ENCODE data around the gene NLK.
"Not testable (repeated sequence)": the region's sequence is repeated elsewhere in the genome, so short reads cannot be mapped to it uniquely, and the experiment has no call there.

Gene NLK

DNA sequence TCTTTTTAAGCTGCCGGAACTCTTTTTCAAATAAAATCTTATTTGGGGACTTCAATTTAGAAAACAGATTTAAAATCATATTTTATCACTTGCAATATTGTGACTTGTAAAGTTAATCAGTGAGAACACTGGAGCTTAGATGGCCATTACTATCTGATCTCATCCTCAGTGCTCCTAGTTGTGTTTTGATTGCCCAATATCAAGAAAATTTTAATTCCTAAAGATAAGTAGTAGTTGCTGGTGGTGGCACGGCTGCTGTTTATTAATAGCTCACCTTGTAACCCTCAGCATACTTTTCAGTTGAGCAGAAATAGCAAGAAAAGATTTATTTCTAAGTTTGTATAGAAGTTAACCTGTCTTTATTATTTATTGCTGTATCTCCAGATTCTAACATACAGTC, 124.0 kb downstream of the NLK start:
- no peak for DNase-seq

DNA sequence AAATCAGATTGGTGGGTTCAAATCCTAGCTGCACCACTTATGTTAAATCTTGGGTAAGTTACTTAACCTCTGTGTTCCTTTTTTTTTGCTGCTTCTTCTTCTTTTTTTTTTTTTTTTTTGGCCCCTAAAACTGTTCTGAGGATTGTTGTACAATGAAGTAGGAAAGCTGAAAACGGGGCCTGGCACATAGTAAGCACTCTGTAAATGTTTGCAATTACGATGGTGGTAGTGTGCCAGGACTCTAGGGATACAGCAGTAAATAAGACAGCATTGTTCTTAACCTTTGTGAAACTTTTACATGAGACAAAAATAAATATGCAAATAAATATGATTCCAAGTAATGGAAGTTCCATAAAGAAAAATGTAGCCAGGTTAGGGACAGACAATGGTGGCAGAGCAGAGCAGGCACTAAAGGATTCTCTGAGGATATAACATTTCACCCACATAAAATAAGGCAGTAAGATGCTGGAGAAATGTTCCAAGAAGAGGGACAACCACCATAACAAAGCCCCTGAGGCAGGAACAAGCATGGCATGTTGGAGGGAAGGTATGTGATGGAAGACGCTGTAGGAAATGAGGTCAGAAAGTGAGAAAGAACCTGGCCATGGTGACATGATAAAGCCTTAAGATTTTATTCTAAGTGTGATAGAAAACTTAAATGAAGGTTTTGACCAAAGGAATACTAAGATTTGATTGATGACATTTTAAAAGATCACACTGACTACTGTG, 127.3 kb downstream of the NLK start:
- DNase-seq = no peak

DNA sequence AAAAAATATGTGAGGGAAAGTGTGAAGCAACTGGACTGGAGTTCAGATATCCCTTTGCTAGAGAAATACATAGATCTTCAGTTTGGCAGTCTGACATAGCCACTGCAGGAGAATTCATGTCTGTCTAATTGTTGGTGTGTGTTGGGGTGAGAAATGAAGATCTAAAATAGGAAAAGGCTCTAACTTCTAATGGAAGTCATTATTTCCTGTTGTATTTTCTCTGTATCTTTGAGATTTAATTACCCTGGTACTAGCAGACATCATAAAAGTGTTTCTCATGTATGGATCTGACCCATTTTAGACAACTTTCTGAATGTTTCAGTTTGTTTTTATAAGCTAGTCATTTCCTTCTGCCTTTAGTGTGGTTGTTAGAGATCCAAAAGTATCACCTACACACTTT, 128.3 kb downstream of the NLK start:
- DNase-seq = no peak

DNA sequence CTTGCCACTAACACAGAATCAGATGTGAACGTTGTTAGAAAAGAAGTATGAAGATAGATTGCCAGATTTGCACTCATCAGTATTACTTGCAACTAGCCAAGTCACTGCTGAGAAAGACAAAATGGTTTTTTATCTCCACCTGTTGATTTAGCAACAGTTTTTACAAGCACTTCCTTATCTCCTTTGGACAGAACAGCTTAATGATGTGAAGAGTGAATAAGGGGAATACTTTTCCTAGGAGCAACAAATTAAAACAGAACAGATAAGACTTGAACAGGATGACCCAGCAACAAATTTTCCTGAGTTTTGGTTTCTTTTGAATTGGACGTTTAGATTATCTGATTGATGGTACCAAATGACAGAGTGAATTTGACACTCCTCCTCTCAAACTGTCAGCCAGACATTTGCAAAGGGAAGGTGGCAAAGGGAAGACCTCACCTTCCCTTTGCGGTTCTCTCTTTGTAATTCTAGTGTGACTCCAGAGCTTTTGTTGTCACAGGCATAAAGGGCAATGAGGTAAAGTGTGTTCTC, 130.6 kb downstream of the NLK start:
- DNase-seq = no peak

DNA sequence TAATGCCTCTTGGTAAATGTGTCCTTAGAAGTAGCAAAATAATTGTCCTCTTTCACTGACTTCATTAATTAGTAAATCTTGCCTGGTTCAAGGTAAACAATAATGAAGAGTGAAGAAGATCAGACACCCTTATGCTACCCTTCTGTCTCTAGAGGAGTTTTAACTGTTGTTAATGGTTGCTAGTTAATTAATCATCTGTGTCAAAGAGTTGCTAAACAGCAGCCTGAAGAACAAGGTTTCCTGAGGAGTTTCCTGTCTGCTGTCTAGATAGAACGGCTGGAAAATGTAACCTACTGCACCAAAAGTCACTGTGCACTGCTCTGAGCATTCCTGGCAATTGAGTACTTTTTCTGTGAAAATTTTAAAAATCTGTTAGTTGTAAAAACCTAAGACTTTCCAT, 131.3 kb downstream of the NLK start:
- no peak for DNase-seq

DNA sequence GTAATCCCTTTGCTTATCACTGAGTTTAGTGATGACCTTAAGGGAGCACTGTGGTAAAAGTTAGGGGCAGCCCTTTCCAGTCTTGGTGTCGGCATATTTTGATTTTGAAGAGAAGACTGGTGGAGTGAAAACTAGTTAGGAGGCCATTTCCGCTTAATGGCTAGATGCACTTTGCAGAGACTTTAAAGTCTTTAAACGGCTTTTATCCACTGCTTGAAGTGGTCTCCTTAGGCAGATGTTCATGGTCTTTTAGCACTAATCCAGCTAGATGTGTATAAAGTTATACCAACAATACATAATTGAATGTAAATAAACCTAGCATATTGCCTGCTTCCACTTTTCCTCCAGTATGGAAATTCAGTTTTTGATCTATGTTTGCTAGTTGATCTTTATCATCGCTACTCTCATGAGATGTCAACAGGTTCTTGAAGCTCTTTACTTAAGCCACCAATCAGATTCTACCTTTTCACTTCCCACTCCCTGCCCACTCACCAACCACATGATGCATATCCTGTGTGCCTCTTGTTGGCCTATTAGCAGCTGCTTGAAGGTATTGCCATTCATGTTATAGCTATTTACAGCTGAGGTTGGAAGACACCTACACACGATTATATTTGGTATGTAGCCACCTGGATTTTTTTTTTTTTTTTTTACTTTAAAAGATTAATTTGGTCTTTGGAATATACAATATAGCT, 132.0 kb downstream of the NLK start:
- no peak for DNase-seq

DNA sequence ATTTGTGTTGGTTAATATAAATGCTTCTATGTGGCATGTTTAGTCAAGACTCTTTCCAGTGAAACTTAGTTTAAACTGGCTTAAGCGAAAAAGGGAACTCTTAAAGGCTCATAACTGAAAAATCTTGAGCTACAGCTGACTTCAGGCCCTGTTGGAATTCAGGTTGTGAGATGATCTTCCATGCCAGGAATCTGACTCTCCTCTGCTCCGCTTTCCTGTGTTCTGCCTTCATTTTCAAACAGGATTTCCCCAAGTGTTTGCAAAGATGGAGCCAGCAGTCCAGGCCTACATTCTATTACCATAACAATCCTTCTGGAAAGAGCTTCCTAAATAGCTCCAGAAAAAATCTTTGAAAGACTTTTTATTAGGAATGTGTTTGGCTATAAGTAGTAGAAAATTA, 134.9 kb downstream of the NLK start:
- no peak for DNase-seq

DNA sequence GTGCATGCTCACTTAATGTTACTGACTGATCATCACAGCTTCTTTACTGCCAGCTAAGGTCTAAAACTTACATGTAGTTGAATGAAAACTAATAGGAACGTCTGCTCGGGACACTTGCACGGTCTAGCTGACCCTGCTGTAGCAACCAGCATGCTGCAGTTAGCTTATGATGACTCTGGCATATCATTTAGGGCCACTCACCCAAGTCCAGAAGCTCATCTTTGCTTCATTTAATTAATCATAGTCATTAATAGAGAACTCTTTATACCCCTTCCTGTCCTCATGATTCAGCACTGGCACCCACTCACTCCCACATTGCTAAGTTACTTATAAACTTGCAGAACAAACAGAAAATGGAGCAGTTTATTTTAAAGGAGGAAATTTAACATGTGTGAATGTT, 136.3 kb downstream of the NLK start:
- DNase-seq = peak; percentile 29

DNA sequence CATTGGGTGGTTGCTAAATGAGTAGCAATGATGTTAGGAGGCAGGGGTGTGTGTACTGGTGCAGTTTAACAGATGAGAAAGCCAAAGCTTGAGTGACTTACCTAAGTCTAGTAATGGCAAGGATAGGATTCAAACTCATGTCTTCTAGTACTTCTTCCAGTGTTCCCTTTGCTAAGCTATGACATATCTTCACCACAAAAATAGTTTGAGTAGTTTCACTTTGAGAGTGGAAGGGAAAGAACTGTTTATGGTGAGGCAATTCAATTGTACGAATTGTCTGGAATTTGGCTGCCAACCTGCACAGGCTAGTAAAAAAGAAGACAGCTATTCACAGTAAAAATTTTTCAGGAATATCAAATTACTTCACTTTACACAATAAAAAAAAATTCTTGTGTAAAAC, 138.0 kb downstream of the NLK start:
- DNase-seq = peak; percentile 49

DNA sequence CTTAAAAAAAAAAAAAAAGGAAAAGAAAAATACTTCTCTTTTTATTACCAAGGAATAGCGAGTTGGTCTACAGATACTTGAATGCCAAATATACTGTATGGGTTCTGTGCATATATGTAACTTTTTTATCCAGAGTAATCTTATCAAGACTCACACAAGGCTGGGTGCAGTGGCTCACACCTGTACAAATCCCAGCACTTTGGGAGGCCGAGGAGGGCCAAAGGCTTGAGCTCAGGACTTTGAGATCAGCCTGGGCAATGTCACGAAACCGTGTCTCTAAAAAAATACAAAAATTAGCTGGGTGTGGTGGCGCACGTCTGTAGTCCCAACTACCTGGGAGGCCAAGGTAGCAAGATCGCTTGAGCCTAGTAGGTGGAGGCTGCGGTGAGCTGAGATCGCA, 139.1 kb downstream of the NLK start:
- DNase-seq = no peak

DNA sequence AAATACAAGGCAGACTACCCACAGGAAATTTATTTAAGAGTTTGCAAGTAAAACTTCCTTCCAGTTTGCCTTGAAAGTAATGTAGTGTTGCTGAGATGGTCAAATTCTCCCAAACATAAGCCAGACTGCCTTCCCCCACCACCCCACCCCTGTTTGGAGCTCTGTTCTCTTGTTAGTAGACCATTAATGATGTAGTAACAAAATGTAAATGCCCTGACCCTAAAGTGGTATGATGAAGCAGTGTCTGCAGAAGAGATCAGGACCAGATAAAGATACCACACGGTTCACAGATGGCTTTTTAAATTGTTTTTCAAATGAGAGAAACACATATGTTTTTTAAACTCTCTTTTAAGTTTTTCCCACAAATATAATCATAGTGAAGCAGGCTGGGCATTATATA, 140.1 kb downstream of the NLK start:
- no peak for DNase-seq

DNA sequence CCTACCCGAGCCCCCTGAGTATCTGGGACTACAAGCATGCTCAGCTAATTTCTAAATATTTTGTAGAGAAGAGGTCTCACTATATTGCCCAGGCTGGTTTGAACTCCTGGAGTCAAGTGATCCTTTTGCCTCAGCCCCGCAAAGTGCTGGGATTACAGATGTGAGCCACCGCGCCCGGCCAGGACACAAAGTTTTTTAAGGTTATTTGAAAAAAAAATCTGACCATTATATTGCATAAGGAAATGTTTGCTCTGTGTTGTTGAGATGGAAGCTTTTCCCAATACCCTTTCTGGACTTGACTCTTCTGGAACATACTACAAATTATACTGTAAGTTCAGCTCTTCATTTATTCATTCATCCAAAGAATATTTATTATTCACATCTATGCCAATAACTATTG, 143.2 kb downstream of the NLK start:
- no peak for DNase-seq

DNA sequence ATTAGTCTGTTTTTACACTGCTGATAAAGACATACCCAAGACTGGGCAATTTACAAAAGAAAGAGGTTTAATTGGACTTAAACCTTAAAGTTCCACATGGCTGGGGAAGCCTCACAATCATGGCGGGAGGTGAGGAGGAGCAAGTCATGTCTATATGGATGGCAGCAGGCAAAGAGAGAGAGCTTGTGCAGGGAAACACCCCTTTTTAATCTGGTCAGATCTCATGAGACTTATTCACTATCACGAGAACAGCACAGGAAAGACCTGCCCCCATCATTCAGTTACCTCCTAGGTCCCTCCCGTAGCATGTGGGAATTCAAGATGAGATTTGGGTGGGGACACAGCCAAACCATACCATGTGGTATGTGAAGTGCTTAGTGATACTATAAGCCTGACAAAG, 144.0 kb downstream of the NLK start:
- DNase-seq = not testable (repeated sequence)

DNA sequence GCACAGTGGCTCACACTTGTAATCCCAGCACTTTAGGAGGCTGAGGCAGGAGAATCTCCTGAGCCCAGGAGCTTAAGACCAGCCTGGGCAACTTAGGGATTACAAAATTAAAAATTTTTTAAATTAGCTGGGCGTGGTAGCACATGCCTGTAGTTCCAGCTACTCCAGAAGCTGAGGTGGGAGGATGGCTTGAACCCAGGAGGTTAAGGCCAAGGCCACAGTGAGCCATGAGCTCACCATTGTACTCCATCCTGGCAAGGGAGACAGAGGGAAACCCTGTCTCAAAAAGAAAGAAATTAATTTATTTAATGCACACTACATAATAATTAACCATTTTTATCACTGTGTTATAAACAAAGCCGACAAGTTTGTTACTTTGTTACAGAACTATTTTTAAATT, 145.5 kb downstream of the NLK start:
- no peak for DNase-seq

DNA sequence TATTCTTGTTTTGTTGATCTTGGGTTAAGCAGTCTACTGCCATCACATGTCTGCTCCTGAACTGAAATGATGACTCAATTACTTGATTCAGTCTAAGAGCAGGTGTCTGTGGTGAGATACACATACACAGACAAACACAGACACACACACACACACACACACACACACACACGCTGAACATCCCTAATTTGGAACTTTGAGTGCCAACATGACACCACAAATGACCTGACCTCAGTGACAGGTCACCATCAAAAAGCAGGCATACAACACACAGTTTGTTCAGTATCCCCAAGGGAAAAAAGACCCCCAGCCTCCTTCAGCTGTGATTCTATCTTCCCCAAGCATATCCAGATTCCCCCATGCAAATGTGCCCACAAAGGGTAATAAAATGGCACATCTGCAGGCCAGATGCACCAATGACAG, 146.4 kb downstream of the NLK start:
- no peak for DNase-seq

DNA sequence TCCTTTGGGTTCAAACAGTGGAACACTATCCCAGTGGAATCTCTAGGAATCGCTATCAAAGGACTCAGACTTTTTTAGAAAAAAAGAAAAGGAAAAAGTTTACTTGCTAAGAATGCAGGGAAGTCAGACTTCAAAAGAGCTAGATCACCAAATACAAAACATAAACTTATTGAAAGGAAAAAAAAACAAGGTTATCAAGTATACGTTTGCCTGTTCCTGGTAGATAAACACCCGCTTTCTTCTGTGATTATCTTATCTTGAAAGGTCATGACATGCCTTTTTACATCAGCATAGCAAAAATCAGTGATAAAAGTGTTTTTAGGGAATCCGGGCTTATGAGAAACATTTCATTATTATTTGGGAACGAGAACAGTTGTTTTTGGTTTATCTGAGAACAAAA, 147.2 kb downstream of the NLK start:
- DNase-seq = no peak

DNA sequence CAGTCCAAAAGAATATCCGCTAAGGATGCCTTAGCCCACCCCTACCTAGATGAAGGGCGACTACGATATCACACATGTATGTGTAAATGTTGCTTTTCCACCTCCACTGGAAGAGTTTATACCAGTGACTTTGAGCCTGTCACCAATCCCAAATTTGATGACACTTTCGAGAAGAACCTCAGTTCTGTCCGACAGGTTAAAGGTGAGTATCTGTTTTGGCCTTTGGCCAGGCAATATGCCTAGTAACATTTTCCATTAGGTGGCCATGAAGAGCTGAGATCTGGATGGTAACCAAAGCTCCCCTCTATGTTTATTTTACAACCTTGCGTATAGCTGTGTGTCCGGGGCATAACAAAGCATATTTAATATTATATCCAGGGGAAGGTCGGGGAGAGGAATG, 148.5 kb downstream of the NLK start:
- no peak for DNase-seq

DNA sequence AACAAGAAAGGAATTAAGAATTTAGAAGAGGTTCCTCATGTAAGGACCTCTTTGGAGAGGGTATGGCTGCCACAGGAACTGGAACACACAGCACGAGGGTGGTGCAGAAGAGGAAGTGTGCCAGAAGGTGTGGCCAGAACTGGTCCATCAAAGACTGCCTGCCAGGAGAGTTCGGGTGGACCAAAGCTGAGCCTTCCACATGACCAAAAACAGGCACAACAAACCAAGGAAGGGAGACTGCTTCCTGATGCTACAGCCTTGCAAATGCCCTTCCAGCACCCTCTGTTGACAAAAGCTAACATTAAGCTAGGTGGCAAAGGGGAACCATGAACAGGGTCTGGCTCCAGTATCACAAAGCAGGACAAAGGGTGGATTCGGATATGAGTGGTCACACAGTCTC, 150.8 kb downstream of the NLK start:
- DNase-seq = peak; percentile 59

DNA sequence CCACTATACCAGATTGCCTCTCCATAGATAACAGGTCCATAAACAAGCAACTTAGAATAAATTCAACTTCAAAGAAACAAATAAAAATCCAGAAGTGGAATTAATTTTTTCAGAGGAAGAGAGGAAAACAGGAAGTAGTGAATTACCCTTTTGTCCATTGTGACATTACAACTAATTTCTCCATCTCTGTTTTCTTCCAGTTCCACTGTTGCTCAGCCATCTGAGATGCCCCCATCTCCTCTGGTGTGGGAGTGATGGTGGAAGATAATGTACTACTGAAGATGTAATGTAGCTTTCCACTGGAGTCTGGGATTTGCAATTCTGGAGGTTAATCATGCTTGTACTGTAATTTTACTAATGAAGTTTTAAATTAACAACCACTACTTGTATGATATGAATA, 151.9 kb downstream of the NLK start:
- peak; percentile 78 for DNase-seq

DNA sequence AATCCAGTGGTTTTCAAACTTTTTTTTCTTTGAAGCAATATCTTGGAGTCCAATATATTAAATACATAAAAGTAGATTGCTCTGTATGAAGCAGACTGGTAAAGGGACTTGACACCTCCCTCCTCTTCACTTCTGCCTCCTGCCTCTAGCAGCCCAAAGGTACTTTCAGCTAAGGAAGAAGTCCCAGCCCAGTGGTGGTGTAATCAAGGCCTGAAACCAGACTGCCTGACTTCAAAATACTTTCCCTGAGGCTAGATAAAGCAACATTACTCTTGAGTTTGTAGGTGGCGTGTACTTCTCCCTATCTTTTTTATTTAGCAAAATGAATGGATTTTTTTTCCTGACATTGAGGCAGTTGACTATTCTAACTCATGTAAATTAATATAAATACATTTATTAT, 154.2 kb downstream of the NLK start:
- DNase-seq = peak; percentile 57

DNA sequence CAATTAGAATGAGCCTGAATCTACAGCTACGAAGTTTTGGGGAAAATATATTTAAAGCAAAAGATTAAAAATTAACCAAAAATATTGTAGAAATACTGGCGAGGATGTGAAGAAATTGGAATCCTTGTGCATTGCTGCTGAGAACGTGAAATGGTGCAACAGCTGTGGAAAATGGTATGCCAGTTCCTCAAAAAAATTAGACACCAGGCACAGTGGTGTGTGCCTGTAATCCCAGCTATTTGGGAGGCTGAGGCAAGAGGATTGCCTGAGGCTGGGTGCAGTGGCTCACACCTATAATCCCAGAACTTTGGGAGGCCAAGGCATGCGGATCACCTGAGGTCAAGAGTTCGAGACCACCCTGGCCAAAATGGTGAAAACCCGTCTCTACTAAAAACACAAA, 156.6 kb downstream of the NLK start:
- DNase-seq = peak; percentile 15

DNA sequence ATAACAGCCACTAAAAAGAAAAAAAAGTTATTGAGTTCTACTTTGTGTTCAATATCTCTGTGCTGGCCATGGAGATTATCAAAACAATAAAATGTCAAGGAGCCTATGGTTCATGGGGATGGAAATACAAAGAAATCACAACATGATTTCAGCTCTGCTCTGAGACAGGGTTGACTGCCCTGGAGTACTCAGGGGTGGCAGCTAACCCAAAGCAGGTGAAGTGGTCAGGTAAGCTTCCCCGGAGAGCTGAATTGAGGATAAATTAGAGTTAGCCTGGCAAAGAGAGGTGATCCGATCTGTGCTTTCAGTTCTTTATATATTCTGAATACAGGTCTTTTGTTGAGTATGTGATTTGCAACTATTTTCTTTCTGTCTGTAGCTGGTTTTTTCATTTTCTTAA, 157.3 kb downstream of the NLK start:
- DNase-seq = no peak

DNA sequence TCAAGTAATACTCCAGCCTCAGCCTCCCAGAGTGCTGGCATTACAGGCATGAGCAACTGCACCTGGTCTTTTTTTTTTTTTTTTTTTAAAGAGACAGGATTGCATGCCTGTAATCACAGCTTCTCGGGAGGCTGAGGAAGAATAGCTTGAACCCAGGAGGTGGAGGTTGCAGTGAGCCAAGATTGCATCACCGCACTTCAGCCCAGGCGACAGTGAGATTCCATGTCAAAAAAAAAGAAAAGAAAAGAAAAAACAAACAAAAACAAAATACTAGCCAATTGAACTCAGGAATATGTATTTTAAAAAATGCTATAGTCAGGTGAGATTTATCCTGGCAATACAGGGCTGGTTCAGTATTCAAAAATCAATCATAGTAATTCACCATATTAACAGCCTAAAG, 158.8 kb downstream of the NLK start:
- no peak for DNase-seq

DNA sequence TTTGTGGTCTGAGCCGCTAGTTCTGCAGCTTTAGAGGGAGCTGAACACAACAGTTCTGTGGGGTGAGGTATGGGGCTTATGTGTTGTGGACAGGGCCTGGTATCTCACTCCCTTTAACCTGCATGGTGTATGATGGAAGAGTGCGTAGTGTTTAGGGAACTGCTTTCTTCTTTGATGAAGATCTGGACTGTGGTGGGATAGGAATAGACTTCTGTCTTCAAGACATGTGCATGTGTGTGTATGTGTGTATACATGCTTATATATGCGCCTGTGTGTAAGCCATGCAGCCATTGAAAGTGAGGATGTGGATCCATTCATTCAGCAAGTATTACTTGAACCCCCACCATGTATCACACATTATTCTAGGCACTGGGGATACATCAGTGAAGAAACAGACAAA, 161.8 kb downstream of the NLK start:
- DNase-seq = no peak

DNA sequence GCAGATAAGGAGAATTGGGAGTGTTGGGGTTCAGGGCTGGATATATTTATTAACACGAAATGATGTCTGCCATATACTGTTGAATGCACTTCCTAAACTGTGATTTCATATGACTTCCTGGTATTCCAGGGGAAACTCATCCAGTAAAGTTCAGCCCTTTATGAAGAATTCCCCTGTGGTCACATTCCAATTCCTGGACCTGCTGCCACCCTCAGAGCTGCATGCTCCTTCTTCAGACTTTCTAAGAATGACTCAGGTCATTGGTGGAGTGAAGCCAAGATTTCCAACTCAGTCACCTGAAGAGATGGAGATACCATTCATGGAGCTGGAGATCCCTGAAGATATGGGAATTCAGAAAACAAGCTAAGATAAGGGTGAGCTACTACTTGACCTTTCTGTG, 162.3 kb downstream of the NLK start:
- no peak for DNase-seq
